DMS 273 treated with DMSO at 0.1 percent for 48 hours (cell line): ENCODE data around the gene LRP1-AS.
A peak's percentile ranks its signal among the peaks of the same experiment; 100 is the strongest.

Experiments
- DNase-seq: peaks from one replicate; lab custom pipeline; 2025; lab: John Stamatoyannopoulos, UW

LRP1-AS gene

DNA sequence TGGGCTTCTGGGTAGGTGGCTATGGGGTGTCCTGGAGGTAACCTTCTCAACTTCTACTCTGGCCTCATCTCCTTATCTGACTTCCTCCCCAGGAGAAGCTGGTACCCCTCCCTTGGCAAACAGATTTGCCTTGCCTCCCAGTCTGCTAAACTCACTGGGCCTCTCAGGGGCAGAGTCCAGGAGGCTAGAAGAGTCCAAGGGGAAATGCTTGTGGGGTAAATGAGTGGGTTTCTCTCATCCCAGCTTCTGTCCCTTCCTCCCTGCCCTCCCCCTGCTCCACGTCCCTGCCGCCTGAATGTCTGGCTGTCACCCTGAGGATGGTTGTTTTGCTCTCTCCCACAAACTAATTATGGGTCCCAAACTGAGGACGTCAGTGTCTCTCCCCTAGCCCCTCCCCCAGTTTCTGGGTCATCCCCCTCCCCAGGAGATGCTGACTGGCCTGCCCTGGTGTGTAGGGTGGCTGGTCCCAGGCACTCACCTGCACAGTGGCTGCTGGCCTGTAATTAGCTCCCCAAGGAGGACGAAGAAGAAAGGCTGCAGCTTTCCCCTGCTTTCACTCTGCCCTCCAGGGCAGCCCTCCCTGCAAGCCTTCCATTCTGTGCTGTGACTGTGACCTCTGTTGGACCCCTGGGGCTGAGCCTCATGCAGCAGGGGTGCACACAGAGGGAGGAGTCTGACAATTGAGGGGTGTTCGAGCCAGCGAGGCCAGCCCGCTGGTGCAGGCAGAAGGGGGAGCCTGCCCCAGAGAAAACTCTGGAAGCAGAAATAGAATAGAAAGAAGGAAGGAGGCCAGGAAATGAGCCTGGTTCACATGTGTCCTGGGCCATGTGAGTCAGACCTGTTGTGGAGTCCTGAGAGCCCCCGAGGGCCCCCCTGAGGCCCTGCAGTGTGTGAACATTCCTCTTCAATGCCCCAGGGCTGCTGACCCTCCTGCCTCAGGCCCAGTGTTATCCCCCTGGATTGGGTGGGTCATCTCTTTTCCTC is at the start of gene LRP1-AS:
Gene LRP1-AS, minus strand, starts transcription at position 659 of the 984 bp plus-strand sequence.
- no peak for DNase-seq

DNA sequence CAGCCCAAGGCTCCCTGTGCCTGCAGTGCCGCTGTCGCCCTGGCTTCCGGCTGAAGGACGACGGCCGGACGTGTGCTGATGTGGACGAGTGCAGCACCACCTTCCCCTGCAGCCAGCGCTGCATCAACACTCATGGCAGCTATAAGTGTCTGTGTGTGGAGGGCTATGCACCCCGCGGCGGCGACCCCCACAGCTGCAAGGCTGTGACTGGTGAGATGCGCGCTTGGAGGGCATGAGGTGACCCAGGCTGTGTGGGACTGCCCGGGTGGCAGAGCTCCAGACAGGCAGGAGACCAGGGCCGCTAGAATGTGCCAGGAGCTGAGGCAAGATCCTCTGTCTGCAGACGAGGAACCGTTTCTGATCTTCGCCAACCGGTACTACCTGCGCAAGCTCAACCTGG is 49.5 kb upstream of the LRP1-AS start:
- DNase-seq = no peak

DNA sequence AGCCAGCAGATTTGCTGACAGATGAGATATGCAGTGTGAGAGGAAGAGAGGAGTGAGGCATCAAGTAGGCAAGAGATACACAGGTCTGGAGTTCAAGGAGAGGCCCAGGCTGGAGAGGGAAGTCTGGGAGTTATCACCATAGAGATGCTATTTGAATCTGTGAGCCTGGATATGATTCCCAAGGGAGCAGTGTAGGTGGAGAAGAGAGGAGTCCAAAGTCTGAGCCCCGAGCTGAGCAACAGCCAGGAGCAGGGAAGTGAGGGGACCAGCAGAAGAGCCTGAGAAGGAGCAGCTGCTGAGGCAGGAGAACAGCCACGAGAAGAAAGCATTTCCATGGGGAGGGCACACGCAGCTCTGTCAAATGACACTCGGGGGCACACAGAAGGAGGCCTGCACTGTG is 49.0 kb upstream of the LRP1-AS start:
- DNase-seq = no peak

- no peak for DNase-seq
Measured at GRCh38 chr12:57195611-57196371, 48.4 kb upstream of the LRP1-AS start.

DNA sequence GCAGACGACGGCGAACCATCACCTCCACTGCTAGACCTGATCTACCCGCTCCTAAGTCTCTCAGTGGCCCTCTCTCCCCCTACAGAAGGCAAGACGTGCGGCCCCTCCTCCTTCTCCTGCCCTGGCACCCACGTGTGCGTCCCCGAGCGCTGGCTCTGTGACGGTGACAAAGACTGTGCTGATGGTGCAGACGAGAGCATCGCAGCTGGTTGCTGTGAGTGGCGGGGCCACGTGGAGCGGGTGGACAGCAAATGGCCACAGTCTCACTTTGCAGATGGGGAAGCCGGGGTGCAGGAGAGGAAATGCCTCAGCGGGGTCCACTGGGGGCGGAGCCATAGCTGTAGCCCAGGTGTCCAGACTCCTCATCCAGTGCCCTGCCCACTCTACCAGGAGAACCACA is 47.8 kb upstream of the LRP1-AS start:
- DNase-seq = no peak

DNA sequence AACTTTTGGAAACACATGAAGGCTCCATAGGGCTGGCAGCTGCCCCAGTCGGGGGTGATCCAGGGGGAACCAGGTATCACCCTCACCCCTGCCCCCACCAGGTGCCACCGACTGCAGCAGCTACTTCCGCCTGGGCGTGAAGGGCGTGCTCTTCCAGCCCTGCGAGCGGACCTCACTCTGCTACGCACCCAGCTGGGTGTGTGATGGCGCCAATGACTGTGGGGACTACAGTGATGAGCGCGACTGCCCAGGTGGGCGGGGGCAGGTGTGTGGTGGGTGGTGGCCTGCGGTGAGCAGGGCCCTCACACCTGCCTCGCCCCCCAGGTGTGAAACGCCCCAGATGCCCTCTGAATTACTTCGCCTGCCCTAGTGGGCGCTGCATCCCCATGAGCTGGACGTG is 46.8 kb upstream of the LRP1-AS start:
- no peak for DNase-seq

- DNase-seq = no peak
Measured at GRCh38 chr12:57193706-57194245, 46.4 kb upstream of the LRP1-AS start.

GRCh38 chr12:57192920-57193319 is 45.5 kb upstream of the LRP1-AS start:
- no peak for DNase-seq

DNA sequence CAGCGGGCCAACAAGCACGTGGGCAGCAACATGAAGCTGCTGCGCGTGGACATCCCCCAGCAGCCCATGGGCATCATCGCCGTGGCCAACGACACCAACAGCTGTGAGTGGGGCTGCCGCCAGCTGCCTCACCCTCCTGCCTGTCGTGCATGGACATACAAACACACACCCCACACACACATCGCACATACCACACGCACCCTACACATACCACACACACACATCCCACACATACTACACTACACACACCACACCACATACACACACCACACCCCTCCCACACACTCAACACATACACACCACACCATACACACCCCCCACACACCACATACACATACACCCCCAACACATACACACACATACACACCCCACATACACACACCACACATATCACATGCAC is 44.0 kb upstream of the LRP1-AS start:
- DNase-seq = no peak

DNA sequence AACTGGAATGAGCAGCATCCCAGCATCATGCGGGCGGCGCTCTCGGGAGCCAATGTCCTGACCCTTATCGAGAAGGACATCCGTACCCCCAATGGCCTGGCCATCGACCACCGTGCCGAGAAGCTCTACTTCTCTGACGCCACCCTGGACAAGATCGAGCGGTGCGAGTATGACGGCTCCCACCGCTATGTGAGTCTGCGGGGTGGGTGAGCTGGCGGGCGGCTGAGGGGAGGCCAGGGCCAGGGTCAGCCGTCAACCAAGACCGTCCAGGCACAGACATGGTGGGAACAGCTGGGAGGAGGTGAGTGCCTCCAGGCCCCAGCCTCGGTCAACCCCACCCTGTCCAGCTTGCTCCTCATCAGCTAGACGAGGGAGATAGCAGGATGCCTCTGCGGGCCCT is 43.4 kb upstream of the LRP1-AS start:
- DNase-seq = no peak

- peak; percentile 33 for DNase-seq
Measured at GRCh38 chr12:57190037-57190436, 42.6 kb upstream of the LRP1-AS start.

- no peak for DNase-seq
Measured at GRCh38 chr12:57188090-57188425, 40.6 kb upstream of the LRP1-AS start.

- DNase-seq = no peak
Measured at GRCh38 chr12:57187222-57188089, 40.0 kb upstream of the LRP1-AS start.

DNA sequence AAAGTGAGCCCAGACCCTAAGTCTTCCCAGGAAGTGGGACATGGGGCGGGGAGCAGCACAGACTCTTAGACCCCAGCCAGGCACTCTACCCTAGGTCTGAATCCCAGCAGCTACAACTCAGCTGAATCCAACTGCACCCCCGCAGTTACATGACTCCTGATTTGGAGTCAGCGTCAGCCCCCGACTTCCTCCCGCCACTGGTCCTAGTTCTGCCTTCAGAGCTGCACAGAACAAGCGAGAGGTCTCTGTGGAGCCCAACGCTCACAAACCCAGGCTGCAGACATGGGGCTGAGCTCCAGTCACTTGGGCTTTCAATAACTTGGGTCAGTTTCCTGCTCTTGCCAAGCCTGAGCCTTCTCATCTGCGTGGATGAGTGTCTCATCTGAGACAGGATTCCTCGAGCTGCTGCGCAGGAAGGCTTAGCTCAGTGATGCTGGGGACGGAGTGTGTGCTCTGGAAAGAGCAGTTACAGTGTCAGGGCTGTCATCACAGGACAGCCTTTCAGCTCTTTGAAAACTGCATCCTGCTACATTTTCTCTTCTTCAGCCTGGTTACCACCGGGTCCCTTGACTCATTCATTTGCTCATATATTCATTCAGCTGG is 38.6 kb upstream of the LRP1-AS start:
- no peak for DNase-seq

- DNase-seq = no peak
Measured at GRCh38 chr12:57185403-57185802, 38.0 kb upstream of the LRP1-AS start.

DNA sequence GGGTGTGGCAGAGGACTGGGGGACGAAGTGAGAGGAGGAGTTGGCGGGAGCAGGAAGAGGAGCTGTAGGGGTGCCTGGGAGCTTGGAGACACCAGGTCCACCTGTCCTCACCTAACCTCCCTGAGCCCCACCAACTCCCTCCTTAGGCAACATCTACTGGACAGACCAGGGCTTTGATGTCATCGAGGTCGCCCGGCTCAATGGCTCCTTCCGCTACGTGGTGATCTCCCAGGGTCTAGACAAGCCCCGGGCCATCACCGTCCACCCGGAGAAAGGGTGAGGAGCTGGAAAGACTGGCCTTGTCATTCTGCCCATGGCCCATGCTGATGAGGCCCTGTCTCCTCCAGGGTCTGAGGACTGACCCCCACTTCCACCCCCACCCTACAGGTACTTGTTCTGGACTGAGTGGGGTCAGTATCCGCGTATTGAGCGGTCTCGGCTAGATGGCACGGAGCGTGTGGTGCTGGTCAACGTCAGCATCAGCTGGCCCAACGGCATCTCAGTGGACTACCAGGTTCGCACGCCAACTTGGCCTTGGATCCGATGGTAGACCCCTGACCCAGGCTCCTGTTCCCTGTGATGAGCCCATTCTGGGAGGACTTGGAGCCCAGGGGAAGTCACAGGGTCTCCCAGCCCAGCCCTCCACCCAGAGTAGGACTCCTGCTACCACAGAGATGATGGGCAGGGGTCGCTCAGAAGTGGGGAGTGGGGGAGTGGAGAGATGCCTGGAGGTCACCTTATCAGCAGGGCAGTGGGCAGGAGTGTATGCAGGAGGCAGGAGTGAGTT is 36.7 kb upstream of the LRP1-AS start:
- DNase-seq = no peak

DNA sequence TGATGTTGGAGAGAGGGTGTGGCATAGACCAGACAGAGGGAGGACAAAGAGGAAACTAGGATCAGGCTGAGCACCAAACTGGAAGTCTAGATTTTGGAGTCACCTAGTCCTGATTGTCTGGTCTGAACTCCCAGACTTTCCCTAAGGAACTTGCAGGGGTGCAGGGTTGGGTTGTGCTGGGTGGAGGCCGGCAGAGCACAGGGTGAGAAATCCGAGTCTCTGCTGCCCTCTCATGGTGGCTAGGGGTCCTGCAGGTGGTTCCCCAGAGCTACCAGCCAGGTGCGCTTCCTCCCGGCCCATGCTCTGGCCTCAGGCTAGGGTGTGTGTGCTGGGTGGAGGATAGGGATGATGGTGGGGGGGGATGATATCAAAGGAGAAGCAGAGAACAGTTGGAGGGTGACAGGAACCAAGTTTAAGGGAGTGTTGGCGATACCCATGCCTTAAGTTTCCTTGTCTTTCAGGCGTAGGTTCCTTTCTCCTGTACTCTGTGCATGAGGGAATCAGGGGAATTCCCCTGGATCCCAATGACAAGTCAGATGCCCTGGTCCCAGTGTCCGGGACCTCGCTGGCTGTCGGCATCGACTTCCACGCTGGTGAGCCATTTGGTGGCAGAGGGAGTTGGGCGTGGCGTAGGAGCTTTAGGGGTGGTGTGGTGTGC is 35.6 kb upstream of the LRP1-AS start:
- DNase-seq = no peak

GRCh38 chr12:57181561-57182155 is 34.2 kb upstream of the LRP1-AS start:
- DNase-seq = no peak

GRCh38 chr12:57181072-57181471 is 33.7 kb upstream of the LRP1-AS start:
- DNase-seq = no peak
